ENCODE measurements around the gene CACNG1.

GRCh38 chr17:67093348-67093747 lies 49.0 kb downstream of the CACNG1 start:
- TF ChIP-seq CTCF (IDR thresholded peaks at IDR 0.05): no peak
- TF ChIP-seq EZH2 (IDR thresholded peaks at IDR 0.05): no peak

All from neural progenitor cell (in vitro differentiated cells).